Placental pericyte (primary cell): Measurements from ENCODE around the gene TTI1. TPM values are rescaled to one million over a fixed set of nuclear protein-coding genes. Genes with fewer than 3 reads are reported as not detected.

ENCODE experiments used
- total RNA-seq: library from RNA; depleted of rRNA; stranded (reverse); fragments of >200 nt; gene quantifications from 2 replicates; pipeline ENCODE4 v1.2.3, GENCODE V29; 2012

TTI1 gene
- 13.1 and 27.9 TPM in 2 replicates for total RNA-seq

GRCh38 chr20:38033330-38034107 is at the start of gene TTI1, which contains the start of gene RPRD1B:
TTI1 (minus strand) TSS chr20:38033456; CDS start chr20:38013816, 19,640 bp downstream.
RPRD1B (plus strand) TSS chr20:38033746; CDS start chr20:38033948, 202 bp downstream.

Other genes starting within 250 kb of the TTI1 start
- gene VSTM2L, start 130.3 kb downstream of the TTI1 start, total RNA-seq, result 0.22 and 0.57 TPM in 2 replicates
- 21.4 and 29.5 TPM in 2 replicates for gene RPRD1B, start 290 bp upstream of the TTI1 start, total RNA-seq
- 1,446 and 1,516 TPM in 2 replicates for gene TGM2, start 131.8 kb upstream of the TTI1 start, total RNA-seq
- gene KIAA1755, start 227.3 kb upstream of the TTI1 start, total RNA-seq, result 0.22 and 1.7 TPM in 2 replicates